Superior temporal gyrus (tissue), 1 donor: Measurements from ENCODE around the gene ADIPOR1.

Experiments used
- DNase-seq: peaks from one replicate; pipeline ENCODE4 v3.0.0-alpha.2; 2016; ENCODE audit errors: extremely low spot score

Gene ADIPOR1

GRCh38 chr1:202968895-202969295, 10.8 kb upstream of the ADIPOR1 start:
- DNase-seq, result peak; percentile 74

- no peak for DNase-seq
These were observed 10.2 kb upstream of the ADIPOR1 start for GRCh38 chr1:202968351-202968750.

GRCh38 chr1:202967684-202968281, 9.7 kb upstream of the ADIPOR1 start:
- DNase-seq, result peak; percentile 33

- DNase-seq, result no peak
These were observed 8.1 kb upstream of the ADIPOR1 start for GRCh38 chr1:202966006-202966898.

GRCh38 chr1:202965422-202965821, 7.3 kb upstream of the ADIPOR1 start:
- DNase-seq, result no peak

- DNase-seq, result no peak
These were observed 6.8 kb upstream of the ADIPOR1 start for GRCh38 chr1:202964791-202965410.

GRCh38 chr1:202961220-202961880, 3.2 kb upstream of the ADIPOR1 start:
- DNase-seq, result no peak

GRCh38 chr1:202959276-202959620, 1.1 kb upstream of the ADIPOR1 start:
- no peak for DNase-seq

GRCh38 chr1:202958544-202959275, 598 bp upstream of the ADIPOR1 start:
- no peak for DNase-seq

- DNase-seq, result no peak
These were observed 1.1 kb downstream of the ADIPOR1 start for GRCh38 chr1:202956969-202957368.

GRCh38 chr1:202954057-202954745, 3.9 kb downstream of the ADIPOR1 start:
- no peak for DNase-seq

GRCh38 chr1:202953392-202953791, 4.7 kb downstream of the ADIPOR1 start:
- no peak for DNase-seq

- no peak for DNase-seq
These were observed 5.3 kb downstream of the ADIPOR1 start for GRCh38 chr1:202952818-202953217.

- no peak for DNase-seq
These were observed 6.0 kb downstream of the ADIPOR1 start for GRCh38 chr1:202952099-202952498.

- no peak for DNase-seq
These were observed 6.7 kb downstream of the ADIPOR1 start for GRCh38 chr1:202951437-202951836.

GRCh38 chr1:202945483-202945882, 12.6 kb downstream of the ADIPOR1 start:
- no peak for DNase-seq

- no peak for DNase-seq
These were observed 13.6 kb downstream of the ADIPOR1 start for GRCh38 chr1:202944438-202944921.

GRCh38 chr1:202942426-202942825, 15.7 kb downstream of the ADIPOR1 start:
- no peak for DNase-seq

- no peak for DNase-seq
These were observed 16.7 kb downstream of the ADIPOR1 start for GRCh38 chr1:202941372-202941771.

- DNase-seq, result no peak
These were observed 17.6 kb downstream of the ADIPOR1 start for GRCh38 chr1:202940561-202940960.
